ENCODE measurements around the gene PNPLA3. TPM values are rescaled to one million over a fixed set of nuclear protein-coding genes. Genes with fewer than 3 reads are reported as not detected.

PNPLA3 gene
- total RNA-seq, 2 donors from 2014 or later, result 0.14 to 0.28 TPM

GRCh38 chr22:43994006-43994405 lies 70.4 kb downstream of the PNPLA3 start:
- TF ChIP-seq, protein P1, sequence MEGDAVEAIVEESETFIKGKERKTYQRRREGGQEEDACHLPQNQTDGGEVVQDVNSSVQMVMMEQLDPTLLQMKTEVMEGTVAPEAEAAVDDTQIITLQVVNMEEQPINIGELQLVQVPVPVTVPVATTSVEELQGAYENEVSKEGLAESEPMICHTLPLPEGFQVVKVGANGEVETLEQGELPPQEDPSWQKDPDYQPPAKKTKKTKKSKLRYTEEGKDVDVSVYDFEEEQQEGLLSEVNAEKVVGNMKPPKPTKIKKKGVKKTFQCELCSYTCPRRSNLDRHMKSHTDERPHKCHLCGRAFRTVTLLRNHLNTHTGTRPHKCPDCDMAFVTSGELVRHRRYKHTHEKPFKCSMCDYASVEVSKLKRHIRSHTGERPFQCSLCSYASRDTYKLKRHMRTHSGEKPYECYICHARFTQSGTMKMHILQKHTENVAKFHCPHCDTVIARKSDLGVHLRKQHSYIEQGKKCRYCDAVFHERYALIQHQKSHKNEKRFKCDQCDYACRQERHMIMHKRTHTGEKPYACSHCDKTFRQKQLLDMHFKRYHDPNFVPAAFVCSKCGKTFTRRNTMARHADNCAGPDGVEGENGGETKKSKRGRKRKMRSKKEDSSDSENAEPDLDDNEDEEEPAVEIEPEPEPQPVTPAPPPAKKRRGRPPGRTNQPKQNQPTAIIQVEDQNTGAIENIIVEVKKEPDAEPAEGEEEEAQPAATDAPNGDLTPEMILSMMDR (IDR thresholded peaks at IDR 0.05), result no peak
- no peak for TF ChIP-seq POLR2AphosphoS5 (IDR thresholded peaks at IDR 0.05)
- no peak for TF ChIP-seq POLR2A (IDR thresholded peaks at IDR 0.05)
- Histone ChIP-seq H3K27me3 (replicated peaks; ENCODE audit: insufficient read depth) (no peaks in the 10 kb centered on the region), H3K27ac (no peak overlapping the region), H3K4me1 (replicated peaks) (no peaks in the 10 kb centered on the region), H3K36me3 (peaks cover 0 to 18% of the 10 kb centered on the region in 2 donors), H3K4me3 (no peak overlapping the region), H3K9me3 (no peaks in the 10 kb centered on the region)
- no peak for DNase-seq (ENCODE audit: low spot score)
- intact Hi-C loops (cut with DNase I), result loop anchor here (2.0 to 10.0 kb wide), 2 partner anchors 95 to 331 kb away; no protein-coding TSS in a partner anchor
- WGBS, result 93% methylated on average over 10 of the region's 11 CpGs

DNA sequence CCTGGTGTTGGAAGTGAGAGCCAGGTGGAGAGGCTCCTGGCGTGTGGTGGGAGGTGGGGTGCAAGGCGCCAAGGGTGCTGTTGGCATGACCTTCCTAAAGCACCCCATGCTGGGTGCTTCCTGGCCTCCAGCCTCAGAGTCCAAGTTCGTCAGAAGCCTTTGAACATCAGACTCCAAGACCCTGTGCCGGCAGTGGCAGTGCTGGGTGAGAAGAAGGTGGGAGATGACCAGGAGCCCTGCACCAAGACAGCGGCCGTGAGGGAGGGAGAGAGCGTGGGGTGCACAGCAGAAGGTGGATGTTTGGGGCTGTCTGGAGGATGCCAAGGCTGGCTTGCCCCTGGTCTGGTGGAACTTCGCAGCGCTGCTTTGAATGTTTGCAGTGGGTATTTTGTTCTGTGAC lies 70.8 kb downstream of the PNPLA3 start:
- H3K4me3 ChIP-seq, result no peak overlapping the region
- H3K36me3 ChIP-seq, result peaks cover 0 to 18% of the 10 kb centered on the region in 2 donors
- H3K27ac ChIP-seq, result no peak overlapping the region
- no peak for TF ChIP-seq POLR2AphosphoS5 (IDR thresholded peaks at IDR 0.05)
- TF ChIP-seq, protein P1 (IDR thresholded peaks at IDR 0.05), result no peak
- no peak for TF ChIP-seq POLR2A (IDR thresholded peaks at IDR 0.05)
- 80% methylated on average over 9 of the region's 9 CpGs for WGBS
- H3K4me1 ChIP-seq (replicated peaks), result no peaks in the 10 kb centered on the region
- H3K27me3 ChIP-seq (replicated peaks; ENCODE audit: insufficient read depth), result no peaks in the 10 kb centered on the region
- no peak for DNase-seq (ENCODE audit: low spot score)
- intact Hi-C loops (cut with DNase I), result loop anchor here (2.0 to 10.0 kb wide), 2 partner anchors 94 to 330 kb away; no protein-coding TSS in a partner anchor
- H3K9me3 ChIP-seq, result no peaks in the 10 kb centered on the region

GRCh38 chr22:43995057-43995685 lies 71.6 kb downstream of the PNPLA3 start:
- H3K4me1 ChIP-seq (replicated peaks), result no peaks in the 10 kb centered on the region
- H3K9me3 ChIP-seq, result no peaks in the 10 kb centered on the region
- H3K27me3 ChIP-seq (replicated peaks; ENCODE audit: insufficient read depth), result no peaks in the 10 kb centered on the region
- TF ChIP-seq, protein P1 (IDR thresholded peaks at IDR 0.05), result no peak
- TF ChIP-seq POLR2A (IDR thresholded peaks at IDR 0.05) (no peak), POLR2AphosphoS5 (IDR thresholded peaks at IDR 0.05) (no peak)
- WGBS, result 95% methylated on average over 15 of the region's 15 CpGs
- no peak for DNase-seq (ENCODE audit: low spot score)
- H3K4me3 ChIP-seq, result no peak overlapping the region
- peaks cover 0 to 18% of the 10 kb centered on the region in 2 donors for H3K36me3 ChIP-seq
- no peak overlapping the region for H3K27ac ChIP-seq
- intact Hi-C loops (cut with DNase I), result loop anchor here (2.0 to 10.0 kb wide), 2 partner anchors 94 to 330 kb away; no protein-coding TSS in a partner anchor

DNA sequence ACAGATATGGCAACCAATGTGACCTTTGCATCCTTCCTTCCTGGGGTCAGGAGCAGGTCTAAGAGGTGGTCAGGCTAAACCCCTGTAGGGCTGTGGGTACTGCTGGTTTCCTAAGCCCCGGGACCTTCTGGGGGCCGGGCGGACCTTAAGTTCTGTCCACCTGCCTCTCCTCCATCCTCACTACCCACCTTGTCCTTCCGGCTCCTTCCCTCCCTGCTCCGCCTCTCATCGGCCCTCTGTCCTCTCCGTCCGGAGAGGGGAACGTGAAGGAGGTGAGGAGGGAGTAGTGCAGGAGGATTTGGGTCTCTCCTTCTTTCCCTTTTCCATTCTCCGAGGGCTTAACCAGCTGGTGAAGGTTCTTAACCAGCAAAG lies 72.2 kb downstream of the PNPLA3 start:
- peaks cover 0 to 18% of the 10 kb centered on the region in 2 donors for H3K36me3 ChIP-seq
- H3K4me3 ChIP-seq, result no peak overlapping the region
- intact Hi-C loops (cut with DNase I), result loop anchor here (2.0 to 10.0 kb wide), 2 partner anchors 93 to 329 kb away; no protein-coding TSS in a partner anchor

More for the DNA sequence above, 72.2 kb downstream of the PNPLA3 start:
- WGBS, result 81% methylated on average over 10 of the region's 10 CpGs
- no peak overlapping the region for H3K27ac ChIP-seq
- TF ChIP-seq, protein P1 (IDR thresholded peaks at IDR 0.05), result no peak
- TF ChIP-seq POLR2AphosphoS5 (IDR thresholded peaks at IDR 0.05) (no peak), POLR2A (IDR thresholded peaks at IDR 0.05) (no peak)
- no peaks in the 10 kb centered on the region for H3K9me3 ChIP-seq
- DNase-seq (ENCODE audit: low spot score), result no peak
- H3K4me1 ChIP-seq (replicated peaks), result no peaks in the 10 kb centered on the region
- H3K27me3 ChIP-seq (replicated peaks; ENCODE audit: insufficient read depth), result no peaks in the 10 kb centered on the region
